Suprapubic skin (tissue), 4 donors: Measurements from ENCODE around the gene SEMA5A.

Experiments
- EP300 ChIP-seq: sonication (generic); formaldehyde crosslinking; IDR thresholded peaks from one replicate; pipeline ENCODE4 v1.6.1; 2017; ENCODE audit warnings: antibody characterized with exemption
- POLR2A ChIP-seq, 2 donors: fragments of 450-650 bp; IDR thresholded peaks; one replicate each; pipeline ENCODE4 v1.6.1; 2017; ENCODE audit warnings: antibody characterized with exemption in 2 of 2, mild to moderate bottlenecking in 2 of 2, moderate library complexity in 2 of 2
- POLR2AphosphoS5 ChIP-seq, 3 donors: sonication (generic); formaldehyde crosslinking; IDR thresholded peaks; one replicate each; pipeline ENCODE4 v1.6.1; 2017; ENCODE audit warnings: antibody characterized with exemption in 3 of 3
- TF ChIP-seq, protein P1 (sequence below), 2 donors: fragments of 200-600 bp in 1 of 2; fragments of 450-650 bp in 1 of 2; sonication (generic) in 1 of 2; IDR thresholded peaks; one replicate each; pipeline ENCODE4 v1.5.1; 2016 to 2019; ENCODE audit warnings: antibody characterized with exemption in 2 of 2, mild to moderate bottlenecking in 1 of 2, moderate library complexity in 1 of 2

DNA sequence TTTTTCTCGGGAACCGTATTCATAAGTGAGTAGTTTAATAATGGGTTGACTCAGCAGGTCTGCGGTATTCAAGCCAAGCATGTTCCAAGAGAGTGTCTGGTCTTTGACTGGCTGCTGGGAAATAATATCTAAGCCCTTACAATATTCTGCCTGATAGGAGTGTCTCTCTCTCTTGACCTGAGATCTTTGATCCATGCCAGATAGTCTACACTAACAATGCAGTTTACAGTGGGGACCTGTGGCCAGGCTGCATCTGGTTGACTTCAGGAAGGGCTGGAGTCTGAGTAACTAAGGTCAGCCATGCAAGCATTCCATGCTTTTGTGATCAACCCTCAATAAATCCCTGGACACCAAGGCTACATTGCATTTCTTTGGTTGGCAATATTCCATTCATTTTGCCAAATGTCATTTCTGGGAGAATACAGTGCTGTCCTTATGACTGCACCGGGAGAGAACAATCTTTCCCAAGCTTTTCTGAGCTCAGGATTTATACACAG, 195.5 kb downstream of the SEMA5A start:
- TF ChIP-seq, protein P1, sequence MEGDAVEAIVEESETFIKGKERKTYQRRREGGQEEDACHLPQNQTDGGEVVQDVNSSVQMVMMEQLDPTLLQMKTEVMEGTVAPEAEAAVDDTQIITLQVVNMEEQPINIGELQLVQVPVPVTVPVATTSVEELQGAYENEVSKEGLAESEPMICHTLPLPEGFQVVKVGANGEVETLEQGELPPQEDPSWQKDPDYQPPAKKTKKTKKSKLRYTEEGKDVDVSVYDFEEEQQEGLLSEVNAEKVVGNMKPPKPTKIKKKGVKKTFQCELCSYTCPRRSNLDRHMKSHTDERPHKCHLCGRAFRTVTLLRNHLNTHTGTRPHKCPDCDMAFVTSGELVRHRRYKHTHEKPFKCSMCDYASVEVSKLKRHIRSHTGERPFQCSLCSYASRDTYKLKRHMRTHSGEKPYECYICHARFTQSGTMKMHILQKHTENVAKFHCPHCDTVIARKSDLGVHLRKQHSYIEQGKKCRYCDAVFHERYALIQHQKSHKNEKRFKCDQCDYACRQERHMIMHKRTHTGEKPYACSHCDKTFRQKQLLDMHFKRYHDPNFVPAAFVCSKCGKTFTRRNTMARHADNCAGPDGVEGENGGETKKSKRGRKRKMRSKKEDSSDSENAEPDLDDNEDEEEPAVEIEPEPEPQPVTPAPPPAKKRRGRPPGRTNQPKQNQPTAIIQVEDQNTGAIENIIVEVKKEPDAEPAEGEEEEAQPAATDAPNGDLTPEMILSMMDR (IDR thresholded peaks at IDR 0.05): no peak
- peak in 1 of 3 donors; percentile 33 for TF ChIP-seq POLR2AphosphoS5 (IDR thresholded peaks at IDR 0.05)
- TF ChIP-seq POLR2A (IDR thresholded peaks at IDR 0.05): no peak
- TF ChIP-seq EP300: no peak
